NCI-H446 (cell line): Measurements from ENCODE around the gene TTBK1.

Source experiments
- DNase-seq, 2 experiments: peaks; one replicate each; lab custom pipeline; 2025; lab: John Stamatoyannopoulos, UW

Gene TTBK1

DNA sequence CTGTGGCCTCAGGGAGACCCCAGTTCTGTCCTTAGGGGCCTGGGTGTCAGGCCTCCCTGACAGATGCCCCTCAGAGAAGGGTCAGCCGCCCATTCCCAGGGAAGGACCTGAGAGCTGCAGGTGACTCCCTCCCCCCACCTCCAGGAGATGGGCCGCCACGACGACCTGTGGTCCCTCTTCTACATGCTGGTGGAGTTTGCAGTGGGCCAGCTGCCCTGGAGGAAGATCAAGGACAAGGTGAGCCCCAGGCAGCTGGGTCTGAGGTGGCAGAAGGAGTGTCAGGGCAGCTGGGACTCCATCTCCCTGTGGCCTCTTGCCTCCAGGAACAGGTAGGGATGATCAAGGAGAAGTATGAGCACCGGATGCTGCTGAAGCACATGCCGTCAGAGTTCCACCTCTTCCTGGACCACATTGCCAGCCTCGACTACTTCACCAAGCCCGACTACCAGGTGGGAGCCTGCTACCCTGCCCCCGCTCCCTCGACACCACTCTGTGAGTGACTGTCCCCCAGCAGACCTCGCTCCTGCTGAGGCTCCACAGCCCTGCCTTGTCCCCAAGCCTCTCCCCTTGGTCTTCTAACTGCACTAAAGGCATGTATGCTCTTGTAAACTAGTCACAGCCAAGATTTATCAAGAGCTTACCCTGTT lies 12.2 kb downstream of the TTBK1 start:
- DNase-seq: no peak

DNA sequence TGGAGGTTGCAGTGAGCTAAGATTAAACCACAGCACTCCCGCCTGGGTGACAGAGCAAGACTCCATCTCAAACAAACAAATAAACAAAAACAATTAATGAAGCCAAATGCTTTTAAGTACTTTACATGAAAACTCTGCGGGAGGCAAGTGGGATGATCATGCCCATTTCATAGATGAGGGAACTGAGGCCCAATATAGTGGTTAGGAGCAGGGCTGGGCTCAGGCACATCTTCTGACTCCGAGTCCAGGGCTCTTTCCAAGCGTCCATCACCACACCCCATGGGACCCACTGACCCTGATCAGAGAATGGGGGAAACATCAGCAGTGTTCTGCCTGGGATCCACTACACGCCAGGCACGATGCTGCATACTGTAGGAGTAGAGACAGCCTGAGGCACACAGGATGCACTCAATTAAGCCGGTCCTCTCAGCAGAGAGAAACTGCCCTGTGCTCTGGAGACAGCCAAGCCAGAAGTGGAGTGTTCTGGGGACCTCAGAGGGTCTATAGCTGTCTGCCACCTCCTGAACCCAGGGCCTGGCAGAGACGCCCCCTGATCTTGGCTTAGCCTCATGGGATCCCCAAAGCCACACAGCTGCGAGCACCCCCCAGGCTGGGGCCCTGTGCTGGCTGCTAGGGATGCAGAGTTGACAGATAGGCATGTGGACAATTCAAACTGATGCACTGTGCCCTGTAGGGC lies 13.5 kb downstream of the TTBK1 start:
- no peak for DNase-seq

GRCh38 chr6:43257367-43258145 lies 14.3 kb downstream of the TTBK1 start:
- DNase-seq: no peak

DNA sequence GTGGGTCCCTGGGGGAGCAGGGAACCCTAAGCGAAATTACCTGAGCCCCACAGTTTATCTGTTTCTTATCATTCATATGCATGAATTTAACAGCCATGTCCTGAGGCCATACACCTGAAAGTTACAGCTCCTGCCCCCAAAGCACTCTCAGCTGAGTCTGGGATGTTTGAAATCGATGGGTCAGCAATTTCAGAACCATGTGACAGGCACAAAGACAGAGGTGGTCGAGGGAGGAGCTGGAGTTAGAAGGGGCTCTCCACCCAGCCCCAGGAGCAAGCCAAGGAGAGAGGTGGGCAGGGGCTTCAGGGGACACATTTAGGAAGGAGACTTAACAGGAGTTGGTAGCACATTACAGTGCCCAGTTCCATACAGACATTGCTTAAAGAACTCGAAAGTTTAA lies 14.9 kb downstream of the TTBK1 start:
- DNase-seq: no peak

- no peak for DNase-seq
Measured at GRCh38 chr6:43258807-43259686, 15.8 kb downstream of the TTBK1 start.

DNA sequence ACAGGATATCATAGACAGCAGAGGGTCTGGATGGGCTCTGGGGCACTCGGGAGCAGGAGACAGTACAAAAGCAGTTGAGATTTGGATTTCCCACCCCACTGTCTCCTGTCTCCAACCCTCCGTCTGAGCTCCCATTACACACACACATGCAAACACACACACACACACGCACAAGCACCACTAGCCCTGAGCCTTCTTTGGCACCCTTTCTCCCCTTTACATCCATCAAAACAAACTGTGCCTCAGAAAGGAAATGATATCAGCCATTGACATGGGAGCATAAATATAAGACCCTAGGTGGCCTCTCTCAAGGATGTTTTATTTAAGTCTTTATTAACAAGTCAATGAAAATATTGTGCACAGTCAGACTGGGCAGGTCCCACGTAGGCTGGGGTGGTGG lies 17.5 kb downstream of the TTBK1 start:
- DNase-seq: no peak

GRCh38 chr6:43261198-43261597 lies 17.9 kb downstream of the TTBK1 start:
- DNase-seq: no peak

DNA sequence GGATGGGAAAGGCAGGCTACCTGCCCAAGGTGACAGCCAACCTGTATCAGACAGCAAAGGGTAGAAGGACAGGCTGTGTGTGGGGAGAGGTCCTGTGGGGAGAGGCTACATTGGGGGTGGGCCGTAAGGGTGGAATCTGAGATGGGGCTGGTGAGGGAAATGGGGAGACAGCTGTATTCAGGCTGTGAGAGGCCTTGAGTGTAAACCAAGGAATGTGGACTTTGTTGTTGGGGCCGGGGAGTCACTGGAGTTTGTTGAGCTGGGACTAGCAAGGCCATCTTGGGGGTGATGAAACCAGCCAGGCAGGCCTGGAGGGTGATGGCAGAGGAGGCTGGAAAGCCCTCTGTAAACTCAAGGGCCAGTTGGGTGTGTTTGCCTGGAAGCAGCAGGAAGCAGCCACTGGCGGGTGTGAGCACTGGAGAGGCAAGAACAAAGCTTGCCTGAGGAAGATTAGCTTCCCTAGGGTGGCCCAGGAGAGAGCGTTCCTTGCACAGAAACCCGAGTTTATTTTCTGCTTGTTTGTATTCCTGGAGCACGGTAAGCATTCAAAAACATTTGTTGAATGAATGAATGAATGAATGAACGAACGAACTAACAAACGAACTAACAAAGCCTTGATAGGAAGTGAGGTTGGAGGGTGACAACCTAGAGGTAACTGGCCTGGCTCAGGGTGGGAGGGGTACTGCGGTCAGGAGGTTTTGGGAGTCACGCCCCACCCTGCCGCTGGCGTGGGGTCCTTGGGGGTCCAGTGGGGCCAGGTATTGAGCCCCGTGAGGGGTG lies 18.9 kb downstream of the TTBK1 start:
- no peak for DNase-seq

DNA sequence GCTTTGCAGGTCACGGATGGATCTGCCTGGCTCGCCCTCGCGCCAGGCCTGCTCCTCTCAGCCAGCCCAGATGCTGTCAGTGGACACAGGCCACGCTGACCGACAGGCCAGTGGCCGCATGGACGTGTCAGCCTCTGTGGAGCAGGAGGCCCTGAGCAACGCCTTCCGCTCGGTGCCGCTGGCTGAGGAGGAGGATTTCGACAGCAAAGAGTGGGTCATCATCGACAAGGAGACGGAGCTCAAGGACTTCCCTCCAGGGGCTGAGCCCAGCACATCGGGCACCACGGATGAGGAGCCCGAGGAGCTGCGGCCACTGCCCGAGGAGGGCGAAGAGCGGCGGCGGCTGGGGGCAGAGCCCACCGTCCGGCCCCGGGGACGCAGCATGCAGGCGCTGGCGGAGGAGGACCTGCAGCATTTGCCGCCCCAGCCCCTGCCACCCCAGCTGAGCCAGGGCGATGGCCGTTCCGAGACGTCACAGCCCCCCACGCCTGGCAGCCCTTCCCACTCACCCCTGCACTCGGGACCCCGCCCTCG lies 19.6 kb downstream of the TTBK1 start:
- DNase-seq: no peak

DNA sequence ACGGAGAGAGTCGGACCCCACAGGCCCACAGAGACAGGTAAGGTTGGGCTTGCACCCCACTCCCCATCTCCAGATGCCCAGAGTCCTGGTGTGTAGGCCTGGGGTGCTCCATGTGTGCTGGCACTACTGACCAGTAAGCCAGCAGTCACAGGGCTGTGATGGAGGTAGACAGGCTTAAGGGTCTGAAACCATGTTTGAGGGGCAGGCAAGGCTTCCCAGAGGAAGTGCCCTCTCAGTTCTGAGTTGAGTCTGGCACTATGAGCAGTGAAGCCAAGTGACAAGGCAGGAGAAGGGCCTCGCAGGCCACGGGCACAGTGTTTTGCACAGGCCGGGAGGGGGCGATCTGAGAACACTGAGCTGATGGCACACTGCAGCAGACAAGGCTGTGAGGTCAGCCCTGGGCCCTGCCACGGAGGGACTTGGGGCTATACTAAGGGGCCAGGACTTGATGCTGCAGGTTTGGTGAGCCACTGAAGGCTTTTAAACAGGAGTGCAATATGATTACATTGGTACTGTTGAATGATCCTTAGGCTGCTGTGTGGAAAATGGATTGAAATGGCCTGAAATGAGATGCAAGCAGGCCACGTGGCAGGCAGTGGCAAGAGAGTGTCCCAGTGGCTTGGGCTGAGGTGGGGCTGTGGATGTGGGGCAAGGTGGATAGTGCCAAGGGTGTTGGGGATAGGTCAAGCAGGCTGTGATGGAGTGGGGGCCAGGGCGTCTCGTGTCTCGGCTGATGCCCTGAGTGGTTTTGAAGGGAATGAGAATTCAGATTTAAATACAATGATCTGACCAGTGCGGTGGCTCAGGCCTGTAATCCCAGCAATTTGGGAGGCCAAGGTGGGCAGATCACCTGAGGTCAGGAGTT lies 20.3 kb downstream of the TTBK1 start:
- DNase-seq: peak in 1 of 2 experiments; percentile 73

DNA sequence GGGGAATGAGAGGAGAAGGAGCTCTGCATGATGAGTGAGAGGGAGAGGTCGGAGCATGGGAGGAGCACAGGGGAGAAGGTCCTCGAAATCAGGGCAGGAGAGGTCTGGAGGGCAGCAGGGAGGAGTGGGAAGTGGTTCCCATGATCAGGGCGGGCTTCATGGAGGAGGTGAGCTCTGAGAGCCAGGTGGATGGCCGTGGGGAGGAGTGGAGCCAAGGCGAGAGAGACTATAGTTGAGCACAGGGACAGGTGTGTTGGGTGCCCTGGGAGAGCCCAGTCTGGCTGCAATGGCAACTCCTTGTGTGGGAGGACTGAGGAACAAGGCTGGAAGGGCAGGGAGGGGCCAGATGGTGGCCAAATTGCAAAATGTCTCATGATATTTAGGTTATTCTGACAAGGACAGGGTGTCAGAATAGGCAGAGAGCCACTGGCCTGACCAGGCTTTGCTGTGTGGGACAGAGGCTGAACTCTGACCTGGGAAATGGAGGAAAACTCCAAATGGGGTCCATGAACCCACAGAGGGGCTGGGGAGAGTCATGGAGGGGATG lies 21.4 kb downstream of the TTBK1 start:
- DNase-seq: no peak

GRCh38 chr6:43265564-43265963 lies 22.3 kb downstream of the TTBK1 start:
- DNase-seq: no peak

DNA sequence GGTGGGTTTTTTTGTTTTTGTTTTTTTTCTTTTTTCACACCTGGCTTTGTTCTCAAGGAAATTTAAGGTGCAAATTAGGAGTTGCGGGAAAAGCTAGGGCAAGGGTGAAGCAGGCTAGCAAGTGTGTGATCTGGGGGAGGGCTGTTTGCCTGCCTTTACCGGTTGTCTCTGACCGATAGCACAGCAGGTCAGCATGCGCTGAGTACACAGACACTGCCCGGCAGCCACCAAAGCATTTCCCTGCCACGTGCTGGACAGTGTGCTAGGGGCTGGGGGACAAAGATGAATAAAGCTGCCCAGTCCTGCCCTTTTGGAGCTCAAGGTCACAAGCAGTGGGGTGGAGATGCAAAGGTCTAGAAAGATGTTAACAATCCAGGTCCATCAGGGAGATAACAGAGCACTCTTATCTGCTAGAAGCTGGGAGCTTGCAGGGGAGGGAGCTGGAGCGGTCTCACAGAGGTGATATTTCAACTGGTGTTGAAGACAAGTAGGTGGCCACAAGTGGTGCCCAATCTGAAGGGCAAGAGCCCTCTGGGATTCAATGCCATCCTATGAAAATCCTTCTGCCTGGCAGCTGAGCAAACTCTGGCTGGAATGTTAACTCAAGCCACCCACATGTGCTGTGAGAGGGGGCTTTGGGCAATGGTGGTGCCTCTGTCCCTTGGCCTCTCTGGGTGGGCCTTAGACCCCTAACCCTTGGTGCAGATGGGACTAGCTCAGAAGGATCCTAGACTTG lies 24.5 kb downstream of the TTBK1 start:
- no peak for DNase-seq

DNA sequence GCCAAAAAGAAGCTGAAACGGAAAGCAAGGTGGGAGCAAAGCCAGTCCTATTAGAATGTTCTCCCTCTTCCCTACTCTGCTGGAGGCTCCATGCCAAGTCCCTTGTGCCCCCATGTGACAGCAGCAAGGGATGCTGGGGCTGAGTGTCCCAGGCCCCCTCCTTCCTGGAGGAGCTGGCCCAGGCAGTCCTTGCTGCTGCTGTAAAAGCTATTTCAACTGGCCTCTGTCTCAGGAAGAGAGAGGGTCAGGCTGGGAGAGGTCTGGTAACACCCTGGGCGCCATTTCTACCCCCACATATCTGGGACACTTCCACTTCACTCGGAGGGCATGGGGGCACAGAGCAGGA lies 25.0 kb downstream of the TTBK1 start:
- no peak for DNase-seq

DNA sequence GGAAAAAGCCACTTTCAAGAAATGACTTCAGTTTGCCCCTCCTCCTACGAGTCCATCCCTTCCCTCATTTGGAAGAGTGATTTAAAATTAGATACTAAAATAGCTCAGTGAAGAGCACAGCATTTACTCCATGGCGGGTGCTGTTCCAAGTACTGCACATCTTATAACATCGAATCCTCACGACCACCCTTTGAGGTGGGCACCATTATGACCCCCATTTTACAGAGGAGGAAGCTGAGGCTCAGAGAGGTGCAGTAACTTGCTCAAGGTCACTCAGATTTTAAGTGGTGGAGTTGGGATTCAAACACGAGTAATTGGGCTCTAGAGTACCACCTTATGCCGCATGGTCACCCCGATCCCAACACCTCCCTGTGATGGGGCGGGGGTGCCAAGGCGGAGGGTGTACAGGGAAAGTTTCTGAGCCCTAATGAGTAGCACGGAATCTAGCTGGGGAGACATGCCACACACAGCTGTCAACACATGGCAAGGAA lies 25.5 kb downstream of the TTBK1 start:
- no peak for DNase-seq

- no peak for DNase-seq
Measured at GRCh38 chr6:43269273-43270007, 26.2 kb downstream of the TTBK1 start.

DNA sequence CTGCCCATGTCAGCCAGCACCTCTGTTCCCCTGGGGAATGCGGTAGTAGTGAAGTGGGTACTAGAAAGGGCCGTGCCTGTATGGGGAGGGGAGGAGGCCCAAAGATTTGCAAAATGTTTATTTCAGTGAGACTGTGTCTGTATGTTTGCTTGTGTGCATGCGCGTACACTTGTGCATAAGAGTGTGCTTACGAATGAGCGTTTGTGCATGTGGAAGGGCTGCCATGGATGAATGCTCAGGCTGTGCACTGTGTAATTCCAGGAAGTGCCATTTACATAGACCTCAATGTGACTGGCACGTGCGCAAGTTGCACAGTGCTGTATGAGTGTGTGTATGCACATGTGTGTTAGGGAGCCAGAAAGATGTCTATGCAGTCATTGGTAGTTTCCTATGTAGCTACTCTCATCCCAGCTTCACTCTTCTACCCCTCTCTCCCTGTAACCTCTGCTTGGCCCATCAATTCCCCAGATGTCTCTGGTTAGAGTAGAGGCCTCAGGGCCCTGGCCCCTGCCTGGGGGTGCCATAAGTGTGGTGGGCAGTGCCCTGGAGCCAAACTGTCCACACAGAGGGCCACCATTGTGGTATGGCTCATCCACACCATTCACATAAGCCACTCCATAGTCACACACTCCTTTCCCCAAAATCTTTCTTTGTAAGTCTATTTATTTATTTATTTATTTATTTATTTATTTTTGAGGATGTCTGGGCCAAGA lies 28.0 kb downstream of the TTBK1 start:
- no peak for DNase-seq

DNA sequence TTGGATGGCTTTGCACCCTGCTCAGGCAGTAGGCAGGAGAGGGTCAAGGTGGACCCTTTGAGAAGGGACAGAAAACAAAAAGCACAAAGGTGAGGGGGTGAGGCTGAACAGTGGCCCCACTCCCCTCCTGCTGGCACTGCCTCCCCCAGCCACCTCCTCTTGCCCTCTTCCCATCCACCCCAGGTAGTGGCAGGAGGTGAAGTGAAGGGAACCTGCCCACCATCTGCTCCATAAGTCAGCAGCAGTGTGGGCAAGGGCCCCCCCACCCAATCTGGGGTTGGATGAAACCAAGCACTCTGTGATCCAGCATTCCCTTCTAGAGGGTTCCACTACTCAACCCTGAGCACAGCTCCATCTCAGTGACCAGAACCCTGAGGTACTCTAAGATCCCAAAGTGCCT lies 28.7 kb downstream of the TTBK1 start:
- DNase-seq: no peak
